ENCODE results near the gene PRPF4. TPM values are rescaled to one million over a fixed set of nuclear protein-coding genes. Genes with fewer than 3 reads are reported as not detected.
"Not testable (repeated sequence)": the region's sequence is repeated elsewhere in the genome, so short reads cannot be mapped to it uniquely, and the experiment has no call there.

Gene PRPF4
- total RNA-seq, 2 donors from 2014 or later: 12.0 to 13.6 TPM

- ATAC-seq: peak; percentile 76
- intact Hi-C loops (cut with DNase I, micrococcal nuclease): no loop called here
- DNase-seq: no peak
Observed at GRCh38 chr9:113261917-113262671, 13.4 kb upstream of the PRPF4 start.

GRCh38 chr9:113266174-113266573, 9.3 kb upstream of the PRPF4 start:
- intact Hi-C loops (cut with DNase I, micrococcal nuclease): no loop called here
- no peak for ATAC-seq
- DNase-seq: no peak

DNA sequence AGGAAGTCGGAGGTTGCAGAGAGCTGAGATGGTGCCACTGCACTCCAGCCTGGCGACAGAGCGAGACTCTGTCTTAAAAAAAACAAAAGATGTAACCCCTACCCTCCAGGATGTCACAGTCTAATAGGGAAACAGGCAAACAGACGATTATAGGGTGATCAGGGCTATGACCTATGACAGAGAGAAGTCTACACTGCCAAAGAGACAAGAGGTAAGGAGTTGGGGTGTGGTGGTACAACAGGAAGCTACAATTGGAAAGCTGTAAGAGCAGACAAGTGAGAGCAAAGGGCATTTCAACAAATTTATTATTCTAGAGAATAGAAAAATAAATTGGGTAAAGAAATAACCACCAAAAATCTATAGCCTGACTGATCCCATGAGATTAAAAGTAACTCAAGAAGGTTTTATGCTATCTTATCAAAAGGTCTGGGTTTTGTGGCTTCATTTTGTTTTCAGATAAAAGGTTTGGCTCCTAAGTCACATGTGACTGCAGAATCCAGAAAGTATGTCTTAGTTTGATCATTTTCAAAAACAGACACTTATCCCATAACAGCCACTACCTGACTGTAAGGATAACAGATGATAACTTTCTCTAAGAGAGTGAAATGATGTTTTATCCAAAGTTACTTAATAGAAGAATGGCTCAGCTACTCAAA, 7.4 kb upstream of the PRPF4 start:
- peak; percentile 80 for ATAC-seq
- intact Hi-C loops (cut with DNase I, micrococcal nuclease): no loop called here

GRCh38 chr9:113269355-113269754, 6.1 kb upstream of the PRPF4 start:
- intact Hi-C loops (cut with DNase I, micrococcal nuclease): no loop called here
- ATAC-seq (peak; percentile 58), DNase-seq (no peak)

More for the DNA sequence above, 7.4 kb upstream of the PRPF4 start:
- DNase-seq: no peak

DNA sequence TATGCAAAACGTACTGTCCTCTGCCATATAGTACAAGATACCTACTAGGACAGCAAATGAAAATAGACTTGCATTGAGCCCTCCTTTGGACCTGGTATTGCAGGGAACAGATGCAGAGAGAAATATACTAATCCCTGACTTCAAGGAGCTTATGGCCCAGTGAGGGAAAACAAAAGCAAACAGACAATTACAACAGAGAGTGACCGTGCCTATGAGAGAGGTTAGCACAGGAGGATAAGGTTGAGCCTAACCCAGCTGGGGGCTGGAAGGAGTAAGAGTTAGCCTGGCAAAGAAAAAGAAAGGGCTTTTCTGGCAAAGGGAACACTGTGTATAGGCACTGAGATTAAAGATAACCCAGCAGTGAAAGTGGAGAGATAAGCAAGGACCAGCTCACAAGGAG, 5.6 kb upstream of the PRPF4 start:
- intact Hi-C loops (cut with DNase I, micrococcal nuclease): no loop called here
- DNase-seq (no peak), ATAC-seq (peak; percentile 27)

DNA sequence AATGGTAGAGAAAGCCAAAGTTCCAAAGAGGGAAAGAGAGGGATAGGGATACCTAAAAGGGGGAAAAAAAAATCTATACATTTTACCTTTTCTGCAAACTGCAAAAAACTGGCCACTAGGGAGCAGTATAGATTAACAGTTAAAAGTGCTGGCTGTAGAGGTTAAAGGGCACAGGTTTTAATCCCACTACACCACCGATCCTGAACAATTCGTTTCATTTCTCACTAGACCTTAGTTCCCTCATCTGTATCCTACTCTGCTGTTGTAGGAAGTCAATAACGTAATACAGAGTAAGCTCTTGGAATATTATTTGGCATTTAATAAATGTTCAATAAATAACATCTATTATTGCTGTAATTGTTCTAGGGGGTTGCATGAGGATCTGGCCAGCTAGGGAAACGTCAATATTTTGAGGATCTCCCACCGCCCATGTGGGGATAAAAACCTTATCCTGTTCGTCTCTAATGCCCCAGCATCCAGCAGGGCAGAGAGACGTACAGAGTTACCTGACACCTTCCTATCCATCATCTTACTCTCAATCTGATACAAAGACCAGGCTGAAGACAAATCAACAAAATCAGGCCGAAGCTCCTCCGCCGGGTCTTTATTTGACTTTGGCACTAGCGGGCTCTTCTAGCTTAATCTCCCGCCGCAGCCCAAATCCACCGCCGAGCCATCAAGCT, 843 bp upstream of the PRPF4 start:
- ATAC-seq (peak; percentile 55), DNase-seq (no peak)
- intact Hi-C loops (cut with DNase I, micrococcal nuclease): no loop called here

DNA sequence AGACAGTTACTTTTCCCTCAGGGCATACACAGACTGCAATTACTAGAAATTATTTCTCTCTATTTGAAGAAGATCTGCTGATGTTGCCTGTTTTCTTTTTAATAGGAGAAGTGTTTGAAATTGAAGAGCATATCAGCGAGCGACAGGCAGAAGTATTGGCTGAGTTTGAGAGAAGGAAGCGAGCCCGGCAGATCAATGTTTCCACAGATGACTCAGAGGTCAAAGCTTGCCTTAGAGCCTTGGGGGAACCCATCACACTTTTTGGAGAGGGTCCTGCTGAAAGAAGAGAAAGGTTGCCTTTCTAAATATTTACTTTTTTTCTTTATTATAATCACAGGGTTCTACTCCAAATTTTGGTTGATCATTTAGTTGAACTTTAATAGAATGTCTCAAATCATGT, 3.4 kb downstream of the PRPF4 start:
- ATAC-seq: no peak
- intact Hi-C loops (cut with DNase I, micrococcal nuclease): no loop called here
- no peak for DNase-seq

- intact Hi-C loops (cut with DNase I, micrococcal nuclease): no loop called here
- no peak for DNase-seq
- no peak for ATAC-seq
Observed at GRCh38 chr9:113281356-113281755, 5.9 kb downstream of the PRPF4 start.

DNA sequence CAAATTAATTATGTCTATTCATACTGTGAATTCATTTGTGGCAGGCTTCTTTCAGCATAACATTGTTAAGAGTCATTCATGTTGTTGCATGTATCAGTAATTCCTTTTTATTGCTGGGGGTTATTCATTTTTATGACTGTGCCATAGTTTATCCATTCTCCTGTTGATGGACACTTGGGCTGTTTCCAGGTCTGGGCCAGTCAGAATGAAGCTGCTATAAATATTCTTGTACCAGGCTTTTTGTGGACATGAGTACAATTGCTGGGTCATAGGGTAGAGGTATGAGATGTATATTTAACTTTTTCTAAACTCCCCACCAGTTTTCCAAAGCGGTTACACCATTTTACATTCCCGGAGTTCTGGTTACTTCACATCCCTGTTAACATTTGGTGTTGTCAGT, 13.6 kb downstream of the PRPF4 start:
- ATAC-seq (peak; percentile 98), DNase-seq (peak; percentile 65 to 70)
- intact Hi-C loops (cut with DNase I, micrococcal nuclease): no loop called here

- intact Hi-C loops (cut with DNase I, micrococcal nuclease): no loop called here
- ATAC-seq: no peak
Observed at GRCh38 chr9:113290052-113290607, 14.7 kb downstream of the PRPF4 start.

DNA sequence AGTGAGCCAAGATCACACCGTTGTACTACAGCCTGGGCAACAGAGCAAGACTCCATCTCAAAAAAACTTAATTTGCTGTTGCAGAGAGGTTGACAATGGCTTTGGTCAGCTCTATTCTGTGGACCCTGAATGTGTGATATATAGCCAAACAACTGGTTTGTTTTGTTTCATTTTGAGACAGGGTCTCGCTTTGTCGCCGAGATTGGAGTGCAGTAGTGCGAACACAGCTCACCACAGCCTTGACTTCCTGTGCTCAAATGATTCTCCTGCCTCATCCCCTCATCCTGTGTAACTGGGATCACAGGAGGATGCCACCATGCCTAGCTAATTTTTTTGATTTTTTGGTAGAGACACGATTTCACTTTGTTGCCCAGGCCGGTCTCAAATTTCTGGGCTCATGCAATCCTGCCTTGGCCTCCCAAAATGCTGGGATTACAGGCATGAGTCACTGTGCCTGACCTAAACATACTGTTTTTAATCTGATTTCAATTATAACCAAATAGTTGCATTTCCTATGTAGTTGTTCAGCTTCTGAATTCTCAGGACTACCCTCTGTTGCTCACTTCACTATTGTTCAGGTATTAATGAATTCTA, 17.9 kb downstream of the PRPF4 start:
- DNase-seq (no peak), ATAC-seq (no peak)
- intact Hi-C loops (cut with DNase I, micrococcal nuclease): no loop called here

More at GRCh38 chr9:113290052-113290607, 14.7 kb downstream of the PRPF4 start:
- DNase-seq: no peak

DNA sequence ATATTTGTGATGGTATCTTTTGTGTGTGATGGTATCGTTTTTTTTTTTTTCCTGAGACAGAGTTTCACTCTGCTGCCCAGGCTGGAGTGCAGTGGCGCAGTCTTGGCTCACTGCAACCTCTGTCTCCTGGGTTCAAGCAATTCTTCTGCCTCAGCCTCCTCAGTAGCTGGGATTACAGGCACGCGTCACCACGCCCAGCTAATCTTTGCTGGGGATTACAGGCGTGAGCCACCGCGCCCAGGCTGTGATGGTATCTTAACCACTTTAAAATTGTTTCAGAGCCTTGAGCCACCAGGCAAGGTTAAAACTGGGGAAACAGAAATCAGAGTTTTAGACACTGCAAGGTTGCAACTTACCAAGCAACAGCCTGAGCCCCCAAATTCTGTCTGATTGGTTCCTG, 20.8 kb downstream of the PRPF4 start:
- intact Hi-C loops (cut with DNase I, micrococcal nuclease): not testable (repeated sequence)
- peak; percentile 61 for ATAC-seq
- DNase-seq: peak in 1 of 2 donors; percentile 46

GRCh38 chr9:113296796-113297558, 21.5 kb downstream of the PRPF4 start:
- intact Hi-C loops (cut with DNase I, micrococcal nuclease): no loop called here
- ATAC-seq (no peak), DNase-seq (no peak)

DNA sequence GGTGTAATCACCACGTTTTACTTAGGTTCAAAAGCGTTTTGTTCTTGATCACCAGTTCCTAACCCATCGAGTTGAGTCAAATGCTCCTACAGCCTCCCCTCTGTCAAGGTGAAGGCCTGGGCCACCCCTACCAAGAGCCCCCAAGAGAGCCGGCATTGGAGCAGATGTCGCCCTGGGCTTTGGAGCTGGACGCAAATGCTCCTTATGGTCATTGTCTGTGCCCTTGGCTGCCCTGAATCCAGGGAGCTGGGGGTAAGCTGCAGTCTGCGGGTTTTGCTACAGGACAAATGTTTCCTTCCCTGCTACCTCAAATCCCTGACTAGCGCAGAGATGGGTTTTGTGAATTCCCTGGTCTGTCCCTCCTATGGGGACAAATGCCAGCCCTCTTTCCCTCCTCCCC, 22.9 kb downstream of the PRPF4 start:
- no peak for ATAC-seq
- intact Hi-C loops (cut with DNase I, micrococcal nuclease): no loop called here

GRCh38 chr9:113298924-113299770, 23.7 kb downstream of the PRPF4 start:
- no peak for DNase-seq
- intact Hi-C loops (cut with DNase I, micrococcal nuclease): no loop called here
- ATAC-seq: no peak

More for the DNA sequence above, 22.9 kb downstream of the PRPF4 start:
- DNase-seq: no peak

DNA sequence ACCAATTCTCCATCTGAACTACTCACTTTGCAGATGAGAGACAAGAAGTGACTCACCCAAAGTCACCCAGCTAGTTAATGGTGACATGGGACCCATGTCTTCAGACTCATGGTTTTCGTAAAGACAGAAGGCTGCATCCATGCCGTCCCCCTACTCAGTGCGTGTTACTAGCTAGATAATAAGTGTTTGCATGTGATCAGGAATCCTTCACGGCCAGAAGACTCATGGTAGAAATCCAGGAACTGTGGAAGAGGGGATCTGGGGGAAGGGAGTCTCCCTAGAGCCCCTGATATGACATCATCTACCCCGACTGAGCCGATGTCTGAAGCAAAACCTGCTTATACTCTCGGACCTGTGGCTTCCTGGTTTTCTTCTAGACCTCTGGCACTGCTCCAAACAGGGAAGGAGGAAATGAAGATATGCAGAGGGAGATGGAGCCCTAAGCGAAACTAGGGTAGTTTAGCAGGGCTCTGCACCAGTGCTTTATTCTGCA, 24.4 kb downstream of the PRPF4 start:
- intact Hi-C loops (cut with DNase I, micrococcal nuclease): no loop called here
- DNase-seq: peak; percentile 43 to 68
- peak; percentile 86 for ATAC-seq

DNA sequence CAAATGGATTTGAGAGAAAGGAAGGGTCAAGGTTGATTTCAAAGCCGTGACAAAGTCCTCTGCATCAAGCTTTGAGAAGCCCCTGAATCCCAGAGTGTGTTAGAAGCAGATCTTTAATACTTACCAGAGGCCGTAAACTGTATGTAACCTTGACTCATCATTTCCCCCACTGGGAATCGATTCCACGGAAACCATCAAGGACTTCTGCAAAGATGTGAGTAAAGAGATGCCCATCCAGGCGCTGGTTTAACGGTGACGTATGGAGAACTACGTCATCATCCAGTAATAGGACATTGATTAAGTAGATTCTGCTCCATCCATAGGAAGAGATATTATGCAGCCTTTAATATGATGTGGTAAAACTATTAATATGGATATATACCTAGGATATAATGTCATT, 26.1 kb downstream of the PRPF4 start:
- ATAC-seq: no peak
- intact Hi-C loops (cut with DNase I, micrococcal nuclease): no loop called here
- no peak for DNase-seq
